Mucosa of descending colon (tissue), 3 donors: Measurements from ENCODE around the gene SEPTIN12. TPM values are rescaled to one million over a fixed set of nuclear protein-coding genes. Genes with fewer than 3 reads are reported as not detected.

ENCODE experiments used
- ATAC-seq: fragments of 200-7000 bp; cut with Tn5 transposase; one replicate; pipeline ENCODE4 v1.9.1; 2020; ENCODE audit warnings: mild to moderate bottlenecking, moderate library complexity
- DNase-seq, 3 donors: peaks; one replicate each; pipeline ENCODE4 v3.0.0-alpha.2; 2020
- H3K36me3 ChIP-seq: fragments of 200-600 bp; one replicate; pipeline ENCODE4 v1.8.0; 2021; ENCODE audit warnings: low read depth, mild to moderate bottlenecking
- H3K4me1 ChIP-seq: fragments of 200-600 bp; one replicate; pipeline ENCODE4 v1.8.0; 2021; ENCODE audit warnings: low read depth, mild to moderate bottlenecking
- H3K4me3 ChIP-seq: fragments of 200-600 bp; one replicate; pipeline ENCODE4 v1.8.0; 2021; ENCODE audit warnings: mild to moderate bottlenecking
- H3K9me3 ChIP-seq: fragments of 200-600 bp; one replicate; pipeline ENCODE4 v1.8.0; 2021; ENCODE audit warnings: mild to moderate bottlenecking
- CTCF ChIP-seq: fragments of 200-600 bp; IDR thresholded peaks from one replicate; pipeline ENCODE4 v1.8.0; 2022; ENCODE audit warnings: antibody characterized with exemption, mild to moderate bottlenecking
- intact Hi-C, 2 donors: fragments of 100-400 bp; cut with DNase I in 1 of 2; cut with micrococcal nuclease in 1 of 2; formaldehyde crosslinking; loops; one replicate each; pipeline versions ENCODE4 v1.11.0 to v1.11.1; 2022; cut with DNase I, micrococcal nuclease
- total RNA-seq, 3 donors: library from RNA; stranded (reverse); fragmentation: NEBNext Ultra II Directional in 2 of 3; extraction: Animal tissue kit (Norgen Biotek cat#: 25700) in 2 of 3; gene quantifications; one replicate each; pipeline versions ENCODE4 v1.2.1 to v1.2.4, GENCODE V29; 2021 to 2023
- donor health status: DM: no; HTN: no; CAD: no; lungs with moderate emphysema.
- donor health status: DM: no; HTN: no; CAD: no.
- donor health status: DM: no; HTN: yes; CAD: no.

Gene SEPTIN12
- total RNA-seq, 3 donors from 2014 or later, result 1.1 TPM; not detected in 2

GRCh38 chr16:4830408-4830807, 42.3 kb upstream of the SEPTIN12 start:
- Histone ChIP-seq H3K36me3 (peaks cover 7% of the 10 kb centered on the region), H3K4me3 (no peak overlapping the region), H3K9me3 (no peaks in the 10 kb centered on the region), H3K4me1 (peaks cover 24% of the 10 kb centered on the region)
- DNase-seq (no peak), ATAC-seq (no peak)
- TF ChIP-seq CTCF, result no peak
- intact Hi-C loops, result no loop called here

GRCh38 chr16:4828567-4829321, 40.6 kb upstream of the SEPTIN12 start:
- no peak for TF ChIP-seq CTCF
- H3K4me1 ChIP-seq, result peaks cover 21% of the 10 kb centered on the region
- H3K9me3 ChIP-seq, result no peaks in the 10 kb centered on the region
- ATAC-seq (peak; percentile 77), DNase-seq (peak in 2 of 3 donors; percentile 31 to 63)
- intact Hi-C loops, result no loop called here
- H3K4me3 ChIP-seq, result no peak overlapping the region
- peaks cover 7% of the 10 kb centered on the region for H3K36me3 ChIP-seq

GRCh38 chr16:4826980-4827379, 38.8 kb upstream of the SEPTIN12 start:
- peaks cover 11% of the 10 kb centered on the region for H3K36me3 ChIP-seq
- no peaks in the 10 kb centered on the region for H3K9me3 ChIP-seq
- peaks cover 12% of the 10 kb centered on the region for H3K4me1 ChIP-seq
- intact Hi-C loops, result no loop called here
- no peak overlapping the region for H3K4me3 ChIP-seq
- no peak for TF ChIP-seq CTCF
- ATAC-seq (peak; percentile 13), DNase-seq (no peak)

- intact Hi-C loops, result no loop called here
- no peak overlapping the region for H3K4me3 ChIP-seq
- peaks cover 11% of the 10 kb centered on the region for H3K36me3 ChIP-seq
- ATAC-seq (no peak), DNase-seq (no peak)
- no peaks in the 10 kb centered on the region for H3K9me3 ChIP-seq
- no peak for TF ChIP-seq CTCF
- H3K4me1 ChIP-seq, result peaks cover 12% of the 10 kb centered on the region
These were observed 38.4 kb upstream of the SEPTIN12 start for GRCh38 chr16:4826526-4826925.

GRCh38 chr16:4825196-4825595, 37.1 kb upstream of the SEPTIN12 start:
- H3K4me1 ChIP-seq, result peaks cover 12% of the 10 kb centered on the region
- no peak for DNase-seq
- no peak overlapping the region for H3K4me3 ChIP-seq
- H3K9me3 ChIP-seq, result no peaks in the 10 kb centered on the region
- no peak for TF ChIP-seq CTCF
- ATAC-seq, result no peak
- H3K36me3 ChIP-seq, result peaks cover 11% of the 10 kb centered on the region
- intact Hi-C loops, result no loop called here
